ENCODE results near the gene TTC32.
"Not testable (repeated sequence)": the region's sequence is repeated elsewhere in the genome, so short reads cannot be mapped to it uniquely, and the experiment has no call there.

TTC32 gene

DNA sequence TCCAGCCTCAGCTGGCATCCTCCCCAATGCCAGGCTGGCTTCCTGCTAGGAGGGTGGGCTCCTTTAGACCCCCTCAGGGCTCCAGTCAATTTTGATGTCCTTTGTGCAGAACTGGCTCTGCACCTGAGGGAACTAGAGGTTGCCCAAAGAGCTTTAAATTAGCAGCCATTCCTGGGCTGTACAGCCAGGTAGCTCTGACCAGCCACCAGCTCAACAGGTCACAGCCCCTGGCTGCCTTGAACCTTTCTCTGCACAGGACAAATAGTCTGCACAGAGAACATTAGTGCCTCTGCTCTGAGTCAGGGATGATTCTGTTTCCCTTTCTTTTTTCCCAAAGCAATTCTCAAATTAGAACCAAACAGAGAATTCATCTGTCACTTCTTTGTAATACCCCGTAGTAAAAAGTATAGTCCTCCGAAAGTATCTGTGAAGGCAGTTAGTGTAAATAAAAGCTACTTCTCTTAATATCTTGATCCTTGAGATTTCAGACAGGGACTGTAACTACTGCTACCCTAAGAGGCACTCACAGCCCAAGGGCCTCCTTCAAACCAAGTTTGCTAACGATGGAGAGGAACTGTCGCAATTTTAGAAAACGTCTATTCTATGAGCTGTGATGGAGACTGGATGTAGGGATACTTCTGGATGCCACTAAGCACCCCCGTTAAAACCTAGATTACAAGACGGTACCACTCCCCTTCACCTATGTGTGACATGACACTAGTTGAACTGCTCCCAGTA, 3.0 kb downstream of the TTC32 start:
- DNase-seq: no peak

- DNase-seq: no peak
These were observed 4.0 kb downstream of the TTC32 start for GRCh38 chr2:19897623-19898245.

- no peak for DNase-seq
These were observed 6.2 kb downstream of the TTC32 start for GRCh38 chr2:19895535-19895934.

DNA sequence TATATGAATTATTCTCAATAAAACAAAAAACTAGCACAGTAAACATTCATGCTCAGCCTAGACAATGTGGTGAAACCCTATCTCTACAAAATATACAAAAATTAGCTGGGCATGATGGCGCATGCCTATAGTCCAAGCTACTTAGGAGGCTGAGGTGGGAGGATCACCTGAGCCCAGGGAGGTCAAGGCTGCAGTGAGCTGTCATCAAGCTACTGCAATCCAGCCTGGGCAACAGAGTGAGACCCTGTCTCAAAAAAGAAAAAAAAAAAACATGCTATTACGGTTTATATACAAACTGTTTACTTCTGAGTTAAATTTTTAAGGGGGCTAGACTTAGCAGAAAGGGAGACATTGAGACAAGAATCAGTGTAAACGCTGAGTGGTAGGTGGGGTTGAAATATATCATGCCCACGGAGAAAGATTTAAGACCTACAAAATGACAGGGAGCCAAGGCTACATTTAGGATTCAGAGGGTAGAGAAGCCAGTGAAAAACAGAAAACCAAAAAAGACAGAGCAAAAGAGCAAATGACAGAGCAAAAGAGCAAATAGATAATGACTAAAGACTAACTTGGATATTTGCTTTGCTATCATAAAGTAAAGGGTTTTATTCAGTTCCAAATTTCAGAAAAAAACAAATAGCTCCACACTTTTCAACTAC, 7.5 kb downstream of the TTC32 start:
- DNase-seq: no peak

DNA sequence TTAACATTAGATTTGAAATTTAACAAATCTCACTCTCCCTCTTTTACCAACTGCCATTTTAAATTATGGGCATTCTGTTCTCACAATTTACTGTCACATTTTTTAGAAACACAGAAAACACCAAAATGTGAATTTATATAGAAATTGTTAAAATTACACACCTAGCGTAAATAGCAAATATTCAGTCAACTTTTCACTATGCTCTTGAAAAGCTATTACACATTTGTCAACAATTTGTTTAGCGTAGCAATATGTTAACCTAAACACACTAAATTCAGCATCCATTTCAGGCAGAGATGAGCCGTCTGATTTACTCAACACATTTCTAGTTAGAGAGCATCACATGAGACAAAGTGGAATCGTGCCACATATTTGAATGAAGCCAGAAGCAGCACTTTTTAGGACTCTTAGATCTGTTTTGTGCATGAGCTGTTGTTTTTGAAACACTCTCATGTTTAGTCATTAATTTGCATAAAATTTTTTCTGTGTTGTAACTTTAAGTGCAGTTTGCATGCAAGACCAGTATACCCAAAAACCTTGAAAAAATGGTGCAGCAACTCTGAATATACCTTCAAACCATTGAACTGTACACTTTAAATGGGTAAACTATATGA, 8.2 kb downstream of the TTC32 start:
- no peak for DNase-seq

DNA sequence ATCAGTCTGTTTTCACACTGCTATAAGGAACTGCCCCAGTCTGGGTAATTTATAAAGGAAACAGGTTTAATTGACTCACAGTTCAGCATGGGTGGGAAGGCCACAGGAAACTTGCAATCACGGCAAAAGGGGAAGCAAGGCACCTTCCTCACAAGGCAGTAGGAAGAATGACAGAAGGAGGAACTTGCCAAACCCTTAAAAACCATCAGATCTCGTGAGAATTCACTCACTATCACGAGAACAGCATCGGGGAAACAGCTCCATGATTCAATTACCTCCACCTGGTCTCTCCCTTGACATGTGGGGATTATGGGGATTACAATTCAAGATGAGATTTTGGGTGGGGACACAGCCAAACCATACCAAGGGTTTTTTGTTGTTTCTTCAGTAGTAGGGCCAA, 9.8 kb downstream of the TTC32 start:
- DNase-seq: not testable (repeated sequence)

DNA sequence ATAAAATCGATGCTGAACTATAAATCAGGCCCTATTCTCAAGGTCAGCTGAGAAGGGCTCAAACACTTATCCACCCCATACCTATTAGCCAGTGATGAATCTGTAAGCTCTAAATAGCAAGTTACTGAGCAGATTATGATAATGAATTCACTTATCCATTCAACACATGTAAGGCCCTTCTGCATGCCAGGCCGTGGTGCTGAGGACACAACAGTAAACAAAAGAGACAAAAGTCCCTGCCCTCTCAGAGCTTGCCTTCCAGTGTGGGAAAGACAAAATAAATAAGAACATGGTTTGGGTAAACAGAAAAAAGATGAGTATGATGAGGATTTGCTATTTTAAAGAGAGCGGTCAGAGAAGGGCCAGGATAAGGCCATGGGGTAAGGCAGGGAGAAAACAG, 11.7 kb downstream of the TTC32 start:
- DNase-seq: no peak

DNA sequence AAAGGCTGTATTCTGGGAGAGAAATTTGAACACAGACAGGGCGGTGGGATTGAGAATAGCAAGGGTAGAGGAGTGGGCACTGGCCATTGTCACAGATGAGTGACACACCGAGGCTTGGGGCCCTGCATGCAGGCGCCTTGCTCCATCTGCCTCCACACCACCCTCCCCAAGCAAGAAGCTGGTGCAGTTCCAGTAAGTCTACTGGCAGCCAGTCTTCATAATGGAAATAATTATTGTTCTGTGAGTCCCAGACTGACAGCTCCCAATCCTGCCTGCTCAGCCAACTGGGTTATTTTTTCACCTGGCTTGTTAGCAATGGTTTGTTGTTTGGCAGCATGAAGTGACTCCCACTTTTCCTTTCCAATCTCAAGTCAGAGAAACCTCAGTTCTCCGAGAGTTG, 13.0 kb downstream of the TTC32 start:
- no peak for DNase-seq

GRCh38 chr2:19887510-19887909, 14.3 kb downstream of the TTC32 start:
- no peak for DNase-seq

DNA sequence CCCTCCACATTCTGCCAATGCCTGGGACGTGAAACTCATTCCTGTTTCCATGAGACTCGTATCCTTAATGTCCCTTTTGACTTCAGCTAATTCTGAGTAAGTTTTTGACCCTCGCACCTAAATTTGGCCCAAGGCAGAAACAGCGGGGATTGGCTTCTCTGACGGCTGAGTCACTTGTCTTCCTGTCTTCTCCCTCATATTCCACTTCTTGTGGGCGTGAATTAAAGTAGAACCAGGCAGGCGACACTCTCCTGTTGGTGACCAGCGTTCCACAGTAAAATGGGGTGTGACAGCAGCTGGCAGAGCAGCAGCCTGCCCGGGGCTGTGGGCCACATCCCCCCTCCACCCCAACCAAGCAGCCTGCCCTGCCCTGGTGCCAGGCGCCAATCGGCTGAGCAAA, 15.5 kb downstream of the TTC32 start:
- DNase-seq: no peak

DNA sequence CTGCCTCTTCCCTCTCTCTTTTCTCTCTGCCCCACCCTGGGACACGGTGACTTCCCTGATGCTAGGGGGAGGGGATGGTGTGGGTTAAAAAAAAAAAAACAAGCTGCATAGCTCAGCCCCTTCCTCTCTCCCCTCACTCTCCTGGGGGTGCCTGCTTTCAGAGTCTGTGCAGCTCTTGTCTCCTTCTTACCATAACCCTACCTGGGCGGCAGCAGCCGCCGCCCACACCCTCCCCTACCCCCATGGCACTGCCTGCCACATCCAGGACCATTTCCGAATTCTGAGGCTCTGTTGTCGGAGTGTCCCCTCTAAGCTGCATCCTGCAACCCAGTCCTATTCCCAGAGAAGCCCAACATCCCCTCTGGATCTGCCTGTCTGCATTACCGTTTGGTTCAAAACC, 16.0 kb downstream of the TTC32 start:
- DNase-seq: no peak

GRCh38 chr2:19883971-19884720, 17.6 kb downstream of the TTC32 start:
- DNase-seq: no peak

- DNase-seq: no peak
These were observed 18.3 kb downstream of the TTC32 start for GRCh38 chr2:19883486-19883885.

DNA sequence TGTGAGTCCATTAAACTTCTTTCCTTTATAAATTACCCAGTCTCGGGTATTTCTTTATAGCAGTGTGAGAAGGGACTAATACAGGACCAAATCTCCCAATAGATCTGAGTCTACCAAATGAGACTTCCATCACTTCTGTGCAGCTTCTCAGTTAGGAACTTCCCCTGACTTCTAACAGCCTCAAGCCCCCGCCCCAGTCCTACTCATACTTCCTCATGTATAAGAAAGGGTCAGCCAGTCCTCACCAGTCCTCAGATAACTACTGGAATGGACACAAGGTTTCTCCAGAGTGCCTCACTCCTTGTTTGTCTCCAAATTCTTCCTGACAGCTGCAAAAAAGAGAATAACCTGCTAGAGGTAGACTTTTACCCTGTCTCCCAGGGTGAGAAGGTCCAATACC, 19.5 kb downstream of the TTC32 start:
- DNase-seq: no peak

GRCh38 chr2:19881908-19882265, 19.9 kb downstream of the TTC32 start:
- DNase-seq: no peak

- no peak for DNase-seq
These were observed 20.4 kb downstream of the TTC32 start for GRCh38 chr2:19881221-19881907.

DNA sequence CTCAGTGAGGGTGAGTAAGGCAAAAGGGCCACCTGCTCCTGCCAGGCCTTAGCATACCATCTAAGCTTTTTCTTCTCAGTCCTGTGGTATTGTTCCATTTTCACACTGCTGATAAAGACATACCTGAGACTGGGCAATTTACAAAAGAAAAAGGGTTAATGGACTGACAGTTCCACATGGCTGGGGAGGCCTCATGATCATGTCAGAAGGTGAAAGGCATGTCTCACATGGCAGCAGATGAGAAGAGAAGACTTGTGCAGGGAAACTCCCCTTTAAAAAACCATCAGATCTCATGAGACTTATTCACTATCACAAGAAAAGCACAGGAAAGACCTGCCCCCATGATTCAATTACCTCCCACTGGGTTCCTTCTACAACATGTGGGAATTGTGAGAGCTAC, 21.6 kb downstream of the TTC32 start:
- DNase-seq: not testable (repeated sequence)

GRCh38 chr2:19879120-19879519, 22.7 kb downstream of the TTC32 start:
- DNase-seq: no peak

GRCh38 chr2:19878268-19879046, 23.3 kb downstream of the TTC32 start:
- no peak for DNase-seq

- no peak for DNase-seq
These were observed 25.0 kb downstream of the TTC32 start for GRCh38 chr2:19876751-19877150.

DNA sequence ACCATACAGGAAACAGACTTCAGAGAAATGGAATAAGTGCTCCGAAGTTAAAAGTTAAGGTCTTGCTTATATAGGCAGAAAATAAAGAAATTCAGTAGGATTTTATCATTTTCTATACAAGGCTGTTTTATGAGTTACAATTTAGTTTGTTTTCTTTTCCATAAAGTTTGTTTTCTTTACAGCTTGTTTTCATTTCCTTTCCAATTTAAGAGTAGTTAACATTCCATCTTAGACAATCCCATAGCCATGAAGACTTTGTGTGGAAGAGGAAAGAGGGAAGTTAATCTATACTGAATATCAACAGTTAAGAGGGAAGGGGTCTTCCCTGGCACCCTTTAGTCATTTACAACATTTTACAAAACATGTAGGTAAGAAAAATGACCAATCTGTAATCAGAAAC, 26.5 kb downstream of the TTC32 start:
- DNase-seq: no peak

- DNase-seq: no peak
These were observed 27.1 kb downstream of the TTC32 start for GRCh38 chr2:19874726-19875125.
